Activated CD4-positive, alpha-beta T cell treated with anti-CD3 and anti-CD28 coated beads, Interleukin-2, amount 10 ng/mL, durations not matched to agents 7 days and 5 days (primary cell): ENCODE data around the gene SPON1. TPM values are rescaled to one million over a fixed set of nuclear protein-coding genes. Genes with fewer than 3 reads are reported as not detected.

ENCODE experiments used
- CTCF ChIA-PET: fragments of 350-600 bp; sonication (Branson Sonifier 250); formaldehyde crosslinking; loops from one replicate; lab custom pipeline; 2021; ENCODE audit warnings: antibody characterized with exemption; lab: Charles Lee
- POLR2A ChIA-PET: fragments of 350-600 bp; sonication (Branson Sonifier 250); formaldehyde crosslinking; loops from one replicate; lab custom pipeline; 2021; ENCODE audit warnings: antibody characterized with exemption; lab: Charles Lee
- DNase-seq: peaks from one replicate; pipeline ENCODE4 v3.0.0-alpha.2; 2020
- H3K27ac Mint-ChIP-seq: one replicate; pipeline ENCODE4 v1.8.0; 2021; ENCODE audit warnings: mild to moderate bottlenecking, moderate library complexity, mixed read lengths
- H3K27me3 Mint-ChIP-seq: one replicate; pipeline ENCODE4 v1.8.0; 2021; ENCODE audit warnings: mixed read lengths
- H3K36me3 Mint-ChIP-seq: one replicate; pipeline ENCODE4 v1.8.0; 2021; ENCODE audit warnings: low read depth, mixed read lengths
- H3K4me1 Mint-ChIP-seq: one replicate; pipeline ENCODE4 v1.8.0; 2021; ENCODE audit warnings: mixed read lengths
- H3K4me3 Mint-ChIP-seq: one replicate; pipeline ENCODE4 v1.8.0; 2021; ENCODE audit warnings: mild to moderate bottlenecking, moderate library complexity, mixed read lengths
- H3K9me3 Mint-ChIP-seq: one replicate; pipeline ENCODE4 v1.8.0; 2021; ENCODE audit warnings: mixed read lengths
- total RNA-seq, 2 experiments: library from RNA; stranded (reverse); gene quantifications; one replicate each; pipeline ENCODE4 v1.2.3, GENCODE V29; 2021

Gene SPON1
- total RNA-seq, 2 experiments from 2014 or later = 1.4 to 1.6 TPM

GRCh38 chr11:14255238-14255534, 292.7 kb downstream of the SPON1 start:
- Mint-ChIP-seq H3K36me3 (no peaks in the 10 kb centered on the region), H3K9me3 (no peaks in the 10 kb centered on the region), H3K4me1 (no peaks in the 10 kb centered on the region), H3K4me3 (no peak overlapping the region), H3K27me3 (peaks cover 6% of the 10 kb centered on the region), H3K27ac (no peak overlapping the region)
- ChIA-PET POLR2A (no interaction called here), CTCF (no interaction called here)
- no peak for DNase-seq

GRCh38 chr11:14258221-14258935, 295.9 kb downstream of the SPON1 start:
- ChIA-PET POLR2A (no interaction called here), CTCF (interaction anchor here (1.2 kb wide), 1 partner anchor 693 kb away, joined by 3 read pairs; no protein-coding TSS in a partner anchor)
- Mint-ChIP-seq H3K36me3 (no peaks in the 10 kb centered on the region), H3K4me3 (no peak overlapping the region), H3K27ac (no peak overlapping the region), H3K27me3 (no peaks in the 10 kb centered on the region), H3K4me1 (no peaks in the 10 kb centered on the region), H3K9me3 (no peaks in the 10 kb centered on the region)
- no peak for DNase-seq

DNA sequence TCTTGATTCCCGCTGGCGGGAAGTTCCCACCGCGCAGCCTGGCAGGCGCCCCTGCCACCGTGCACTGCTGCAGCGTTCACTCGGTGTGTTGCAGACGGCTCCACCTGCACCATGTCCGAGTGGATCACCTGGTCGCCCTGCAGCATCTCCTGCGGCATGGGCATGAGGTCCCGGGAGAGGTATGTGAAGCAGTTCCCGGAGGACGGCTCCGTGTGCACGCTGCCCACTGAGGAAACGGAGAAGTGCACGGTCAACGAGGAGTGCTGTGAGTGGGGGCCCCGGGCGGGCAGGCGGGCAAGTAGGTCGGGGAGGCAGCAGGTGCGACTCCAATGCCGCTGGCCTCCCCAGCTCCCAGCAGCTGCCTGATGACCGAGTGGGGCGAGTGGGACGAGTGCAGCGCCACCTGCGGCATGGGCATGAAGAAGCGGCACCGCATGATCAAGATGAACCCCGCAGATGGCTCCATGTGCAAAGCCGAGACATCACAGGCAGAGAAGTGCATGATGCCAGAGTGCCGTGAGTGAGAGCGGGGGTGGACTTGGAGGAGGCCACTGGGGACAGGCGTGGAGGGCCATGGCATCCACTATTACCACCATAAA, 296.8 kb downstream of the SPON1 start:
- H3K27me3 Mint-ChIP-seq = no peaks in the 10 kb centered on the region
- DNase-seq = no peak
- no peaks in the 10 kb centered on the region for H3K4me1 Mint-ChIP-seq
- peak overlapping the region; percentile 60 for H3K27ac Mint-ChIP-seq
- no peaks in the 10 kb centered on the region for H3K9me3 Mint-ChIP-seq
- H3K4me3 Mint-ChIP-seq = no peak overlapping the region
- POLR2A ChIA-PET = no interaction called here
- CTCF ChIA-PET = no interaction called here
- no peaks in the 10 kb centered on the region for H3K36me3 Mint-ChIP-seq

- H3K27ac Mint-ChIP-seq = no peak overlapping the region
- ChIA-PET CTCF (no interaction called here), POLR2A (no interaction called here)
- no peak for DNase-seq
- H3K9me3 Mint-ChIP-seq = peaks cover 3% of the 10 kb centered on the region
- no peaks in the 10 kb centered on the region for H3K4me1 Mint-ChIP-seq
- H3K4me3 Mint-ChIP-seq = no peak overlapping the region
- H3K36me3 Mint-ChIP-seq = peaks cover 3% of the 10 kb centered on the region
- no peaks in the 10 kb centered on the region for H3K27me3 Mint-ChIP-seq
Observed at GRCh38 chr11:14259878-14260277, 297.4 kb downstream of the SPON1 start.

DNA sequence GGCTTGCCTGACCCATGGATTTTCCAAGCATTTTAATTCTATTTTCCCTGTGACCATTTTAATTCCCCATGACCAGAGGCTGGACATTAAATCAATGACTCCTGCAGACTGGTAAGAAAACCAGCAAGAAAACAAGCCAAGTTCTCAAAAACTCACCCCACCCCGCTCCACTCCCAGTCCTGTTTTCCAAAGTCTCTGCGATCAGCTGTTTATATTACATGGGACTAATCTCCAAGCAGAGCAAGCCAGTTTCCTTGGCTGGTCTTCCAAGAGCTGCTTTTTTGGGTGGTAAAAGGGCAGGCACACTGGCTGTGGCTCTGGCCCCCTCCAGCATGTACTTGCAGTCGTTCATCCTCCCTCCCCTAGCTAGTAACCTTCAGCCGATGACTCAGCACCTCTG, 298.5 kb downstream of the SPON1 start:
- H3K9me3 Mint-ChIP-seq = peaks cover 3% of the 10 kb centered on the region
- no peaks in the 10 kb centered on the region for H3K4me1 Mint-ChIP-seq
- POLR2A ChIA-PET = no interaction called here
- DNase-seq = no peak
- CTCF ChIA-PET = interaction anchor here (0.6 to 1.4 kb wide), 2 partner anchors 26 to 108 kb away, joined by 3 read pairs; no protein-coding TSS in a partner anchor
- H3K4me3 Mint-ChIP-seq = no peak overlapping the region
- no peak overlapping the region for H3K27ac Mint-ChIP-seq
- H3K36me3 Mint-ChIP-seq = peaks cover 13% of the 10 kb centered on the region
- H3K27me3 Mint-ChIP-seq = no peaks in the 10 kb centered on the region

DNA sequence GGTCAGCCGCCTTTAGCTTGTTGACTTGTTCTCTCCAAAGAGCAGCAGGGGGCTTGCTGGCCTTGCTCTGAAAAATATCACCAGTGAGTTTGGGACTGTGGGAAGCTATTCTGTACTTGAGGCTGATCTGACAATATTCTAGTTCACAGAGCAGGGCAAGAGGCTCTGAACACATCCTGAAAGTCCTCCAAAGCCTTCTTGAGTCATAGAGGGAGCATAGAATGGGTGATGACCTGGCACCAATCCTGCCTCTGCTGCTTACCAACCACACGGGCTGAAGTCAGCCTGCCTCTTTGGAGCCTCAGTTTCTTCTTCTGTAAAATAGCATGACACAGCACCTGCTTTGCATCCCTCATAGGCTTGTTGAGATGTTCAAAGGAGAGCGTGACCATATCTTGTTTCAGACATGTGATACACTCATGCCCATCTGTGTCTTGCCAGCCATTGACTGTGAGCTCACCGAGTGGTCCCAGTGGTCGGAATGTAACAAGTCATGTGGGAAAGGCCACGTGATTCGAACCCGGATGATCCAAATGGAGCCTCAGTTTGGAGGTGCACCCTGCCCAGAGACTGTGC, 299.8 kb downstream of the SPON1 start:
- Mint-ChIP-seq H3K27me3 (no peaks in the 10 kb centered on the region), H3K9me3 (peaks cover 3% of the 10 kb centered on the region), H3K4me3 (no peak overlapping the region), H3K27ac (no peak overlapping the region), H3K4me1 (no peaks in the 10 kb centered on the region), H3K36me3 (peaks cover 15% of the 10 kb centered on the region)
- ChIA-PET CTCF (interaction anchor here (0.6 to 1.4 kb wide), 4 partner anchors 27 to 483 kb away, joined by 3 read pairs; no protein-coding TSS in a partner anchor), POLR2A (interaction anchor here (0.6 kb wide), 1 partner anchor 28 kb away, joined by 6 read pairs; no protein-coding TSS in a partner anchor)
- DNase-seq = no peak

DNA sequence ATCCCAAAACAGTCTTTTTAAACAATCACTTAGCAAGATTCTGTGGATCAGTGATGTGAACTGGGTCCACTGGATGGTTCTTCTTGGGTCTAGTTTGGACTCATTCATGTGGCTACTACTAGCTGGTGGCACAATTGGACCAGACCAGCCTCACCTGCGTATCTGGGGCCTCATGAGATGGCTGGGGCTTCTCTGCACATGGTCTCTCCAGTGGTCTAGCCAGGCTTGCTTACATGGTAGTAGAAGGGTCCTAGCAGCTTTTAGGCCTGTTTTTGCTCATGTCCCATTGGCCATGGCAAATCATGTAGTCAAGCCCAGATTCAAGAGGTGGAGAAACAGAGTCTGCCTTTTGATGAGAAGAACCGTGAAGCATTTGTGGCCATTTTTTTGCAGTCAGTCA, 302.4 kb downstream of the SPON1 start:
- Mint-ChIP-seq H3K4me3 (no peak overlapping the region), H3K4me1 (peaks cover 3% of the 10 kb centered on the region), H3K27me3 (no peaks in the 10 kb centered on the region), H3K9me3 (peaks cover 3% of the 10 kb centered on the region), H3K27ac (no peak overlapping the region), H3K36me3 (peaks cover 22% of the 10 kb centered on the region)
- CTCF ChIA-PET = no interaction called here
- POLR2A ChIA-PET = no interaction called here
- DNase-seq = no peak

DNA sequence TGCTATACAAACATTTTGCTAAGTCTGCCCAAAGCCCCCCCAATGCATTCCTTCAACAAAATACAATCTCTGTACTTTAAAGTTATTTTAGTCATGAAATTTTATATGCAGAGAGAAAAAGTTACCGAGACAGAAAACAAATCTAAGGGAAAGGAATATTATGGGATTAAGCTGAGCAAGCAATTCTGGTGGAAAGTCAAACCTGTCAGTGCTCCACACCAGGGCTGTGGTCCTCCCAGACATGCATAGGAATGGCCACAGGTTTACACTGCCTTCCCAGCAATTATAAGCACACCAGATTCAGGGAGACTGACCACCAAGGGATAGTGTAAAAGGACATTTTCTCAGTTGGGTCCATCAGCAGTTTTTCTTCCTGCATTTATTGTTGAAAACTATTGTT, 304.1 kb downstream of the SPON1 start:
- no peak for DNase-seq
- Mint-ChIP-seq H3K27me3 (no peaks in the 10 kb centered on the region), H3K27ac (no peak overlapping the region), H3K4me3 (no peak overlapping the region), H3K9me3 (peaks cover 3% of the 10 kb centered on the region), H3K36me3 (peaks cover 22% of the 10 kb centered on the region), H3K4me1 (peaks cover 18% of the 10 kb centered on the region)
- POLR2A ChIA-PET = no interaction called here
- CTCF ChIA-PET = no interaction called here

DNA sequence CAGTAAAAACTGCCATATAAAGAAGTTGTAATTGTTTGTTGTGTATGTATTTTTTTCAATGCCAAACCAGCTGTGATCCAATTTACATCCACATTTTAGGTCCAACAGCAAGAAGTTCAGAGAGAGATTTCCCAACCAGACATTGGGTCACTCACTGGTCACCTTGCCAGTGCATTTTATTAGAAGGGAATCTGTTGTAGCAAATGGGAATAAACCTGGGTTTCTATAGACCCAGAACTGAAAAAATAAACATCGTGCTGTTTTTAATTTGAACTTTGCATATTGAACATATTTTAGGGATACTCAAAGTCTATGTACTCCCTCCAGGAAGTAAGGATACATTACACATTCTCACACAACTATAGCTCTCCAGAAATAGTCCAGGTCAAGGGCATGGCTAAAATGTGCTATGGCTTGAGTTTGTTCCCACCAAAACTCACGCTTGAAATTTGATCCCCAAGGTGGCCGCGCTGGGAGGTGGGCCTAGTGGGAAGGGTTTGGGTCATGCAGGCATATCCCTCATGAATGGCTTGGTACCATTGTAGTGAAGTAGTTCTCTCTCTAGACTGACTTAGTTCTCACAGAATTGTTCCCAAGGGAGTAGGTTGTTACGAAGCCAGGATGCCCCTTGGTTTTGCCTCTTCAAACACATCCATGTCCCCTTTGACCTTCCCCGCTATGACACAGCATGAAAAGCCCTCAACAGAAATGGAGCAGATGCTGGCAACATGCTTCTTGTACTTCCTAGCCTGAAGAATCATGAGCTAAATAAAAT, 305.5 kb downstream of the SPON1 start:
- CTCF ChIA-PET = no interaction called here
- no peaks in the 10 kb centered on the region for H3K27me3 Mint-ChIP-seq
- POLR2A ChIA-PET = no interaction called here
- peaks cover 3% of the 10 kb centered on the region for H3K9me3 Mint-ChIP-seq
- DNase-seq = no peak
- H3K4me3 Mint-ChIP-seq = no peak overlapping the region
- H3K36me3 Mint-ChIP-seq = peaks cover 29% of the 10 kb centered on the region
- H3K27ac Mint-ChIP-seq = no peak overlapping the region
- peaks cover 28% of the 10 kb centered on the region for H3K4me1 Mint-ChIP-seq

DNA sequence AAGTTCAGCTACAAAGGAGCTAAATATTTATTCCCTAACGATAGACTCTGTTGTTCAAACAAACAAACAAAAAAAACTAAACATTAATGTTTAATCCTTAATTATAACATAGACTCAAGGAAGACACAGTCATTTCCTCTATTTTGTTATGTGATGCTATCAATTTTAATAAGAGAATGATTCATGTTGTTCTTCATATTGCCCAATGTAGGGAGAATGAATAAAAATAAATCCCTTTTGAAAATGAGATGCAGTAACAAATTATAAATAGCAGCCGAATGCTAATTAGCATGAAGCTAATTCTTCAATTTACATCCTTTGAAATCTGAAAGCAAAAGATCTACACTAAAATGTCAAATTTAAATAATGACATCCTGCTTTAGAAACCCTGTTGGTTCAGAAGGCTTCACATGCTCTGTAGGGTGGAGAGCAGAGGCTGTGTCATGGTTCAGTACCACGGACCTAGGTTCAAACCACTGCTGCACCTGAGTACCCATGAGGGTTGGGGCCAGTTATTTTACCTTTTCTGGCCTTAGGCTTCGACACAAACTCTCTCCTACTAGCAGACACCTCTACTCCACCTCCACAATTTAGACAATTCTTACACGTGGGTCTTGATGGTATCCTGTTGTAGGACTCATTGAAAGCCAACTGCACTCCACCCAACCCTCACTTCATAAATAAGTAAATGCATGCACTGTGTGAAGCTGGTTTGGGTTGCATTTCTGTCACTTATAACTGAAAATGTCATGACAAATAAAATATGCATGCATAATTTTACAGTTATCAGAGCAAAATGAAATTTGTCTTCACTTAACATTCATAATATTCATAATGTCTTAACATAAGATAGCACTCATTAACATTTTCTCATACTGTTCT, 307.4 kb downstream of the SPON1 start:
- Mint-ChIP-seq H3K27ac (peak overlapping the region; percentile 83), H3K27me3 (no peaks in the 10 kb centered on the region), H3K36me3 (peaks cover 37% of the 10 kb centered on the region), H3K4me1 (peaks cover 30% of the 10 kb centered on the region), H3K9me3 (no peaks in the 10 kb centered on the region), H3K4me3 (no peak overlapping the region)
- ChIA-PET CTCF (no interaction called here), POLR2A (no interaction called here)
- DNase-seq = no peak

DNA sequence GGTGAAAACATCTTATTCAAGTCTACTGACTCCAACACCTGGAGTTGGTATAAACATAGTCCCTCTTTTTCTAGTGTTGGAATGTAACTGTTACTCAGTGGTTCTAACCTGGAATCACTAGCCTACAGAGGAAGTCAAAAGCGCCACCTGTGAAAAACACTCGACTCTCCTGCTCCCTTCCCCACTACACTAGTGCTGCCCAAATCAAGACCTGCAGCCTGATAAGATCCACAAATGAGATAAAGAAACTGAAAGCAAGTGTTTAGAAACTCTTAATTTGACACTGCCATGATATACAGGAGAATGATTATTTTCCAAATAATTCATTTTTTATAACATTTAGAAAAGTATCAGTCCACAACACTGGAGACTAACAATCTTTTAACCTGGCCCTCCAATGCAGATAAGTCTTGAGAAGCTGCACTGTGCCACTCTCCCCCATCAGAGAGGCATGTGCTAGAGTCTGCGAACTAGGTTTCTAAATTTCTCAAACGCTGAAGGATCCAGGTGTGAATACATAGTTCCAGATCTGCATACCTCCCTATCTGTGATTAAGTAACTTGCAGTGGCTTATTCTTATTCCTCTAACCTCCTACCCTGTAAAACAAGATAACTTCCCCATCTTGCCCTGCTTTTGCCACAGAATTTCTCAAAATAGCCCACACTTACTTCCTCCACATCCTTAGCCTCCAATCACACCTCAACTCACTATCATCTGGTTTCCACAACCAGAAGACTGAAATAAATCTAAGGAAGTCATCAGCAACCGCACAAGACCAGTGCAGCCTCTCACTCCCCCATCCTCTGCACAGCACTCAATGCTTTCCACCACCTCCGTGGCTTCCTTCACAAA, 308.4 kb downstream of the SPON1 start:
- POLR2A ChIA-PET = no interaction called here
- peak overlapping the region; percentile 43 for H3K4me3 Mint-ChIP-seq
- peaks cover 34% of the 10 kb centered on the region for H3K36me3 Mint-ChIP-seq
- CTCF ChIA-PET = no interaction called here
- H3K27me3 Mint-ChIP-seq = no peaks in the 10 kb centered on the region
- H3K4me1 Mint-ChIP-seq = peaks cover 30% of the 10 kb centered on the region
- no peaks in the 10 kb centered on the region for H3K9me3 Mint-ChIP-seq
- peak overlapping the region; percentile 83 for H3K27ac Mint-ChIP-seq
- DNase-seq = peak; percentile 58
